GM06990 (cell line): Measurements from ENCODE around the gene PRKCB.
A peak's percentile ranks its signal among the peaks of the same experiment; 100 is the strongest.

ENCODE experiments used
- DNase-seq: peaks from one replicate; pipeline ENCODE4 v3.0.0-alpha.2; 2011; ENCODE audit not compliant: insufficient read length; ENCODE audit errors: extremely low read depth
- H3K27me3 ChIP-seq: replicated peaks from 2 replicates; pipeline ENCODE4 v1.6.0; 2011; ENCODE audit warnings: low read length; ENCODE audit not compliant: control insufficient read depth, insufficient read depth
- H3K36me3 ChIP-seq: 2 replicates; pipeline ENCODE4 v1.5.1; 2011; ENCODE audit warnings: low read length; ENCODE audit not compliant: control insufficient read depth, insufficient read depth
- H3K4me3 ChIP-seq: replicated peaks from 2 replicates; pipeline ENCODE4 v1.5.1; 2011; ENCODE audit warnings: low read depth, mild to moderate bottlenecking, control low read depth, low read length
- CTCF ChIP-seq: IDR thresholded peaks from 2 replicates; pipeline ENCODE4 v1.5.1; 2011; ENCODE audit warnings: low read length, control low read depth, mild to moderate bottlenecking, inconsistent platforms; ENCODE audit not compliant: insufficient read depth, poor library complexity, severe bottlenecking

The PRKCB gene

GRCh38 chr16:23835390-23836077 lies at the start of gene PRKCB:
TSS of gene PRKCB (plus strand) at chr16:23835983.
- no peak for TF ChIP-seq CTCF
- Histone ChIP-seq H3K27me3 (no peaks in the 10 kb centered on the region; the same call in 1 of the 2 replicates), H3K4me3 (peak within 1 kb of the TSS; percentile 82), H3K36me3 (peaks cover 1% of the 10 kb centered on the region)
- DNase-seq, result peak; percentile 94

- TF ChIP-seq CTCF, result no peak
- Histone ChIP-seq H3K4me3 (no peak overlapping the region), H3K27me3 (no peaks in the 10 kb centered on the region; the same call in 1 of the 2 replicates)
Observed at GRCh38 chr16:23786964-23787561, 48.7 kb upstream of the PRKCB start.

GRCh38 chr16:23788685-23789084 lies 47.1 kb upstream of the PRKCB start:
- H3K27me3 ChIP-seq, result no peaks in the 10 kb centered on the region
- no peak for DNase-seq
- H3K4me3 ChIP-seq, result no peak overlapping the region
- no peak for TF ChIP-seq CTCF
- H3K36me3 ChIP-seq, result no peaks in the 10 kb centered on the region

More at GRCh38 chr16:23786964-23787561, 48.7 kb upstream of the PRKCB start:
- no peak for DNase-seq
- no peaks in the 10 kb centered on the region for H3K36me3 ChIP-seq

DNA sequence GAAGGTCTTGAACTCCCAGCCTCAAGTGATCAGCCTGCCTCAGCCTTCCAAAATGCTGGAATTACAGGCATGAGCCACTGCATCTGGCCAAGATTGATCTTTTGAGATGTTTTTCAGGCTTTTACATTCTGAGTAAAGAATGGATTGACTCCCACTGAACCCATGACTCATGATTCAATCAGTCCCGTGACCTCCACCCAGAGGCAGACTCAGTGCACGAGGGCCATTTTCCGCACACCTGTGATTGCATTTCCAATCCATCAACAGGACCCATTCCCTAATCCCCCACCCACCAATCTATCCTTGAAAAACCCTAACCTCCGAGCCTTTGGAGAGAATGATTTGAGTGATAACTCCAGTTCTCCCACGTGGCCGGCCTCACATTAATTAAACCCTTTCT lies 40.4 kb upstream of the PRKCB start:
- no peak for TF ChIP-seq CTCF
- DNase-seq, result no peak
- Histone ChIP-seq H3K36me3 (no peaks in the 10 kb centered on the region), H3K27me3 (no peaks in the 10 kb centered on the region), H3K4me3 (no peak overlapping the region)

- Histone ChIP-seq H3K4me3 (no peak overlapping the region), H3K36me3 (no peaks in the 10 kb centered on the region), H3K27me3 (no peaks in the 10 kb centered on the region)
- no peak for TF ChIP-seq CTCF
- DNase-seq, result no peak
Observed at GRCh38 chr16:23796941-23797340, 38.8 kb upstream of the PRKCB start.
